GM23248 (cell line): Measurements from ENCODE around the gene BLVRA.

Experiments
- EZH2 ChIP-seq: fragments of 200-600 bp; sonication (generic); IDR thresholded peaks from 2 replicates; pipeline ENCODE4 v1.6.1; 2018; ENCODE audit warnings: antibody characterized with exemption, mild to moderate bottlenecking; ENCODE audit not compliant: insufficient read depth, poor library complexity, severe bottlenecking
- EZH2phosphoT487 ChIP-seq: fragments of 200-600 bp; sonication (generic); IDR thresholded peaks from 2 replicates; pipeline ENCODE4 v1.6.1; 2018; ENCODE audit warnings: antibody characterized with exemption, moderate library complexity, mild to moderate bottlenecking, low read depth; ENCODE audit not compliant: insufficient read depth

- TF ChIP-seq EZH2 (no peak), EZH2phosphoT487 (no peak)
Observed at GRCh38 chr7:43726466-43726865, 32.0 kb upstream of the BLVRA start.
